OCI-LY1 (cell line): ENCODE measurements around the gene ZNF808.
A peak's percentile ranks its signal among the peaks of the same experiment; 100 is the strongest.
"Not testable (repeated sequence)": the region's sequence is repeated elsewhere in the genome, so short reads cannot be mapped to it uniquely, and the experiment has no call there.

ENCODE experiments used
- H2AFZ ChIP-seq: fragments of 200-600 bp; sonication (generic), shearing (Covaris generic); 2 replicates; pipeline ENCODE4 v1.6.0; 2014; ENCODE audit warnings: antibody characterized with exemption, mild to moderate bottlenecking, low read length
- H3F3A ChIP-seq: fragments of 200-600 bp; sonication (generic), shearing (Covaris generic); 2 replicates; pipeline ENCODE4 v1.6.0; 2014; ENCODE audit warnings: mild to moderate bottlenecking, antibody characterized with exemption, low read length, moderate library complexity; ENCODE audit not compliant: insufficient read depth
- H3K27ac ChIP-seq: fragments of 200-600 bp; sonication (generic); 2 replicates; pipeline ENCODE4 v1.5.1; 2014; ENCODE audit warnings: low read length, mixed run types, mild to moderate bottlenecking, low read depth; ENCODE audit not compliant: poor library complexity, severe bottlenecking
- H3K27me3 ChIP-seq: fragments of 200-600 bp; sonication (generic); 2 replicates; pipeline ENCODE4 v1.6.0; 2014; ENCODE audit warnings: antibody characterized with exemption, mild to moderate bottlenecking, low read length, moderate library complexity; ENCODE audit not compliant: insufficient read depth
- H3K36me3 ChIP-seq: fragments of 200-600 bp; sonication (generic); 2 replicates; pipeline ENCODE4 v1.6.1; 2014; ENCODE audit warnings: mild to moderate bottlenecking, antibody characterized with exemption, low read length, moderate library complexity, mixed read lengths; ENCODE audit not compliant: insufficient read depth
- H3K4me1 ChIP-seq: fragments of 200-600 bp; sonication (generic); 2 replicates; pipeline ENCODE4 v1.5.1; 2014; ENCODE audit warnings: mild to moderate bottlenecking, low read length, moderate library complexity; ENCODE audit not compliant: insufficient read depth, severe bottlenecking
- H3K4me2 ChIP-seq: fragments of 200-600 bp; sonication (generic), shearing (Covaris generic); 2 replicates; pipeline ENCODE4 v1.6.1; 2014; ENCODE audit warnings: low read length
- H3K4me3 ChIP-seq: fragments of 200-600 bp; sonication (generic); 2 replicates; pipeline ENCODE4 v1.5.1; 2014; ENCODE audit warnings: low read length, low read depth, mild to moderate bottlenecking, mixed read lengths; ENCODE audit not compliant: poor library complexity, severe bottlenecking
- H3K79me2 ChIP-seq: fragments of 200-600 bp; shearing (Covaris generic); 2 replicates; pipeline ENCODE4 v1.6.1; 2016; ENCODE audit warnings: mixed run types, low read length, mixed read lengths; ENCODE audit not compliant: insufficient read depth
- H3K9ac ChIP-seq: fragments of 200-600 bp; sonication (generic), shearing (Covaris generic); 2 replicates; pipeline ENCODE4 v1.6.1; 2014; ENCODE audit warnings: mild to moderate bottlenecking, low read length, mixed read lengths
- H3K9me2 ChIP-seq: fragments of 200-600 bp; sonication (generic), shearing (Covaris generic); 2 replicates; pipeline ENCODE4 v1.6.1; 2014; ENCODE audit warnings: low read depth, mild to moderate bottlenecking, low read length, mixed read lengths
- H3K9me3 ChIP-seq: fragments of 200-600 bp; shearing (Covaris generic); 2 replicates; pipeline ENCODE4 v1.6.1; 2014; ENCODE audit warnings: low read length, mixed read lengths
- H4K20me1 ChIP-seq: fragments of 200-600 bp; sonication (generic), shearing (Covaris generic); 2 replicates; pipeline ENCODE4 v1.6.0; 2016; ENCODE audit warnings: mild to moderate bottlenecking, low read length; ENCODE audit not compliant: insufficient read depth
- CTCF ChIP-seq: fragments of 200-600 bp; sonication (generic), shearing (Covaris generic); IDR thresholded peaks from 2 replicates; pipeline ENCODE4 v1.5.1; 2017; ENCODE audit warnings: mild to moderate bottlenecking, antibody characterized with exemption, low read length, moderate library complexity, mixed read lengths
- EZH2 ChIP-seq: fragments of 200-600 bp; sonication (generic), shearing (Covaris generic); IDR thresholded peaks from 2 replicates; pipeline ENCODE4 v1.8.0; 2017; ENCODE audit warnings: borderline replicate concordance, mixed run types, mild to moderate bottlenecking, antibody characterized with exemption, low read length, moderate library complexity, mixed read lengths

ZNF808 gene

GRCh38 chr19:52527134-52527955 is at the start of gene ZNF808:
Gene ZNF808, plus strand, starts transcription at chr19:52527668. Its CDS starts 15,617 bp downstream, at chr19:52543285.
- H3K4me1 ChIP-seq: peaks cover 14% of the 10 kb centered on the region
- peak within 1 kb of the TSS; percentile 78 for H3K4me2 ChIP-seq
- H3K4me3 ChIP-seq: peak within 1 kb of the TSS; percentile 90
- H3K79me2 ChIP-seq: 0 out of 2 replicates have a peak, but pooled peaks cover 3% of the 10 kb centered on the region
- H3K36me3 ChIP-seq: peaks cover 17% of the 10 kb centered on the region; the same call in 1 of the 2 replicates
- no peaks in the 10 kb centered on the region for H3K27me3 ChIP-seq
- H3K9me3 ChIP-seq: peaks cover 7% of the 10 kb centered on the region; the same call in 1 of the 2 replicates
- H4K20me1 ChIP-seq: no peaks in the 10 kb centered on the region
- H3K27ac ChIP-seq: peak within 1 kb of the TSS; percentile 40
- peak within 1 kb of the TSS; percentile 80 for H3K9ac ChIP-seq
- H3F3A ChIP-seq: no peaks in the 10 kb centered on the region
- H2AFZ ChIP-seq: peak within 1 kb of the TSS; percentile 31; the same call in 1 of the 2 replicates
- TF ChIP-seq EZH2 (no peak), CTCF (peak; percentile 61)
- H3K9me2 ChIP-seq: no peaks in the 10 kb centered on the region

GRCh38 chr19:52484111-52484743 is 43.2 kb upstream of the ZNF808 start:
- not testable (repeated sequence) for H4K20me1 ChIP-seq, H2AFZ ChIP-seq, H3K79me2 ChIP-seq, H3K27ac ChIP-seq, H3K9me3 ChIP-seq, H3K27me3 ChIP-seq, H3K9me2 ChIP-seq, H3K4me1 ChIP-seq, H3K9ac ChIP-seq, H3K4me2 ChIP-seq, H3K4me3 ChIP-seq, H3K36me3 ChIP-seq, H3F3A ChIP-seq

- not testable (repeated sequence) for H3K4me2 ChIP-seq, H3K4me3 ChIP-seq
Observed at GRCh38 chr19:52485064-52485463, 42.4 kb upstream of the ZNF808 start.

GRCh38 chr19:52485561-52486240 is 41.8 kb upstream of the ZNF808 start:
- not testable (repeated sequence) for H3K4me3 ChIP-seq, H3K9me3 ChIP-seq, H3K27me3 ChIP-seq, H3K36me3 ChIP-seq, H2AFZ ChIP-seq, H3K9ac ChIP-seq, H3K4me2 ChIP-seq, H3K27ac ChIP-seq, H3K79me2 ChIP-seq, H3K9me2 ChIP-seq, H3F3A ChIP-seq, H4K20me1 ChIP-seq, H3K4me1 ChIP-seq

More at GRCh38 chr19:52485064-52485463, 42.4 kb upstream of the ZNF808 start:
- not testable (repeated sequence) for H3K36me3 ChIP-seq, H3K9me3 ChIP-seq, H2AFZ ChIP-seq, H3K79me2 ChIP-seq, H3K27ac ChIP-seq, H3K9me2 ChIP-seq, H3K27me3 ChIP-seq, H3F3A ChIP-seq, H4K20me1 ChIP-seq, H3K4me1 ChIP-seq, H3K9ac ChIP-seq
